HG03159 (cell line): ENCODE results near the gene NUDT16L1.
A peak's percentile ranks its signal among the peaks of the same experiment; 100 is the strongest.

Experiments used
- ATAC-seq: cut with Tn5 transposase; IDR thresholded peaks from one replicate; pipeline ENCODE4 v1.9.1; 2021; ENCODE audit warnings: mild to moderate bottlenecking, moderate library complexity; ENCODE audit not compliant: unreplicated experiment

The NUDT16L1 gene

GRCh38 chr16:4682084-4682591 is 11.2 kb upstream of the NUDT16L1 start:
- ATAC-seq: no peak

DNA sequence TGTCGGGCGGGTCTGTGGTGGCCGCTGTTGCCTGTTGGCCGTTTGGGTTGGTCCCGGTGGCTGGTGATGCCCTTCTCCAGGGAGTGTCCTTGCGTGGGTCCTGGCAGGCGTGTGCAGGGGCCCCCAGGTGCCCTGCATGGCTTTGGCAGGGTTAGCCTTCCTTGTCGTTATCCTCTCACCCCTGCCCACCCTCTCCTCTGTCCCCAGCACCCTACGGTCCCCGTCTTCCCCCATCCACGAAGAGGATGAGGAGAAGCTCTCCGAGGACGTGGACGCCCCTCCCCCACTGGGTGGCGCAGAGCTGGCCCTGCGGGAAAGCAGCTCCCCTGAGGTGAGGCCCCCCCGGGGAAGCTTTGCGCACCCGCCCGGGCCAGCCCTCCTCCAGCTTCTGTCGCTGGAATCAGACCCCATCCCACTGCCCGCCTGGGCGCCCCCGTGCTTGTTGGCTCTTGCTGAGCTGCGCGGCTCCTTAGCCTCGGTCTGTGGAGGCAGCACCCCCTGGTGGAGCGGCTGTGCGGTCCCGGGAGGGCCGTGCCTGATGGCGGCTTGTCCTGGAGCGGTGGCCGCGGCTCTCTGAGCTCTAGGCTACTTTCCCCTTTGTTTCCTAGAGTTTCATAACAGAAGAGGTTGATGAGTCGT is 10.6 kb upstream of the NUDT16L1 start:
- ATAC-seq: no peak

GRCh38 chr16:4683255-4684057 is 9.9 kb upstream of the NUDT16L1 start:
- no peak for ATAC-seq

DNA sequence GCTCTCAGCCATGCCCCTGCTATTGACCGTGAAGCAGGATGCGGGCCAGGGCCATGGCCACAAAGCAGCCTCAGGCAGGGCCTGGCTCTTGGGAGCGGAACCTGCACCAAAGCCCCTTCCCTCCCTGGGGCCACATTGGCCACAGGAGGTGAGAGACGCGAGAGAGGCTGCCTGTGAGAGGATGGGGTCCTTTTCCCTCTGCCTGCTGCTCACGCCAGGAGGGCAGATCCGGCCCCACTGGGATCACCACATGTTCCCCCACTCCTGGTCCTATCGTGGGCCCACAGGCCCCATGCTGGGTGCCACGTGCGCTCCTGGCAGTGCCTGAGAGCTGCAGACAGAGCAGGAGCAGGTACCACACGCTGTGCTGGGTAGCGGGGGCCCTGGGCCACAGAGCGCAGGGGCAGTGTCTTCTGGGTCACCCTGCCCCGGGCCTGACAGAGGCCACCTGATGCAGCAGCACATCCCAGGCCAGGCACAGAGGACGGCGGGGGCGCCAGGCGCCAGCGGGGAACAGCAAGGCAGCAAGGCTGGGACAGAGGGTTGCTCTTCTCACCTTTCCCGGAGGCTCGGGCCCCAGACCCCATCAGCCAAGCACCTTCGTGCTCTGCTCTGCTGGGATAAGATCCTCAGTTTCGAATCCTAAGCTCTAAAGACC is 9.2 kb upstream of the NUDT16L1 start:
- ATAC-seq: no peak

GRCh38 chr16:4684763-4685162 is 8.6 kb upstream of the NUDT16L1 start:
- no peak for ATAC-seq

DNA sequence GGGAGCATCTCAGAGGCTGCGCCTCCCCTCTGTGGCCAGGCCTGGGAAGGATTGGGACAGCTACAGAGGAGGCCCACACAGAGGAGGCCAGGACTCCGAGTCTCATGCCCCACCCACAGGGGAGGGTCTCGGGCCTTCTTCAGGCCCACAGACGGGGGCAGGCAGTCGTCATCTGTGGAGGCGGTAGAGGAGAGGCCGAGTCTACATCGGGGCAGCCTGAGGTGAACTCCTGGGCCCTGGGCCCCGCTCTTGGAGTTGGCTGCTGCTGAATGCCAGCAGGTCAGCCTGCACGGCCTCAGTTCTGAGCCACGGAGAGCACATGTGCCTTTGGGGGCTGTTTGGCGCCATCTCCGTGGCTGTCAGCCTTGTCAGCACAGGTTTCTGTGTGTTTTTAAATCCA is 8.1 kb upstream of the NUDT16L1 start:
- ATAC-seq: no peak

DNA sequence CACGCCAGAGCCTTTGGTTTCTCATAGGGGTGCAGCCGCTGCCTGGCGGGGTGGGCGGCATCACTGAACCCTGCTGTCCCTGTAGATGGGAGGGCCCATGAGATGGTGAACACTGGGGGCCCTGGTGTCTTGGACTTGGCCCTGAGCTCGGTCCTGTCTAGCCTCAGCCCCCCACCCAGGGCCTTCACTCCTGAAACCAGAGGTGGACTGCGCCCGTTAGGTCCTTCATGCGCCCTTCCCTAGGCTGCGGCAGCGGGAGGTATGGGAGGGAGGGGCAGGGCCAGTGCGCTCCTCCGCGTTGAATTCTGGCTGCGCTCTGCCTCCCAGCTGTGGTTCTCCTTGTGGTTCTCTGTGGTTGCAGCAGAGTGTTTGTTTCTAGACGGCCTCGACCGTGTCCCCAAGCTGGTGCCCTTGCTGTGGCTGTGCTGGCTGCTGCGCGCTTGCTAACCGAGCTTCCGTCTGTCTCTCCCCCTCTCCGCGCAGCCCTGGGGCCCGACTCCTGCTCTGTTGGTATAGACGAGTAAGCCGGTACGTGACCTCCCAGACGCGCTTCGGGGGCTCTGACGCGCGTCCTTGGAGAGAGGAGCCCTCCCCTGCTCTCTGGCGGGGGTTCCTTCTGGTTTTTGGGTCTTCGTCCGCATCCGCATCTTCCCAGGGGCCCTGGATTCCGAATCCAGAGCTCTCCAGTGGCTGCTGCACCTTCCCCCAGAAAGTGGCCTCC is 7.4 kb upstream of the NUDT16L1 start:
- no peak for ATAC-seq

DNA sequence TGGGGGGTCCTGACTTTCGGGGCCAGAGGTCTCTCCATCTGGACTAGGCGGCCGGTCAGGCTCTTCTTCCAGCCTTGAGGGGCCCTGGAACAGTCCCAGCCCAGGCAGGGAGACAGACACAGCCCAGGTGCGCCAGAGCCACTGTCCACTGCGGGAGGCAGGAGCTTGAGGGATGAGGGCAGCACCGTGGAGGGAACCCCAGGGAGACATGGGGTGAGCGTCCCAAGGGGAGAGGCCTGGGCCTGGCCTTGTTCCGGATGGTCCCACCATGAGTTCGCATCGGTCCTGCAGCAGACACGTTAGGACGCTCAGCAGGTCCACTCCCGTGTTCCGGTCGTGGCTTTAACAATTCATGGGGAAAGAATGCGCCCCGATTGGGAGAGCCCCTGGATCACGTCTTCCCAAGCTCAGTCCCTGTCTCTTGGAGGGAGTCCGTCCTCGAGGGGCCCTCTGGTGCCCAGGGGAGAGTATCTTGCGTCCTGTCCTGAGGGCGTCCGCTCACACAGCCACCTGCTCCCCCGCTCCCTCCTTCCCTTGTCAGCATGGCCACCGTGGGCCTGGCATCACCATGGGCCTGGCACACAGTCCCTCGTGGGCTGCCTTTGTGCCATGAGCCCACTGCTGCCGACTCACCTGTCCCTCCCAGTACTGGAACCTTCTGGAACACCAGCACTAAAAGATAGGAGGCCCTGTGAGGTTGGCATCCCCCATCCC is 6.7 kb upstream of the NUDT16L1 start:
- no peak for ATAC-seq

DNA sequence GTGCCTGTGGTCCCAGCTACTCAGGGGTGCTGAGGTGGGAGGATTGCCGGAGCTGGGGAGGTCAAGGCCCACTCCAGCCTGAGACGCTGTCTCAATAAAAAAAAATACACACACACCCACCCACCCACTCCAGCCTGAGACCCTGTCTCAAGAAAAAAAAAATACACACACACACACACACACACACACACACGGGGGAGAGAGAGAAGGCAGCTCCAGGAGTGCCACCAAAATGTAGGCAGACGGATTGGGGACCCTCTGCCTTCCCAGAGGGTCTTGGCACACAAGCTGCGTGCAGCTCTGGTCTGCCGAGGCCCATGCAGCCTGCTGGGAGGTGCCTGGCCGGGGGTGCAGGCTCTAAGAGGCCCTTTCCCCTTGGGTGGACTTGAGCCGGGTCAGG is 5.9 kb upstream of the NUDT16L1 start:
- ATAC-seq: no peak

- ATAC-seq: no peak
These were observed 5.3 kb upstream of the NUDT16L1 start for GRCh38 chr16:4687946-4688673.

DNA sequence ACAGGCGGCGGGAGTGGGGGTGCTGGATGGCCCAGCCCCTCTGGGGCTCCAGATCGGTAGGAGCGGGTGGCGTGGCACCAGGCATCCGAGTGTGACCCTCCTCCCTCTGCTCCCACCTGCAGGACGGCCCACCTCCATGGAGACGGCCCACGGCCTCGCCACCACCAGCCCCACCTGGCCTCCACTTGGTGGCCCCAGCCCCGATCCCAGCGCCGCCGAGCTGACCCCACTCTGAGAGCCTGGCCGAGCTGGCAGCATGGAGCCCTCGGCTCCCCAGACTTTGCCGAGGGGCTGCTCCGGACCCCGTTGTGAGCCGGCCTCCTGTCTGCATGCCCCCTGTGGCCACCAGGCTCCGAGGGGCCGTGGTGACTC is 4.7 kb upstream of the NUDT16L1 start:
- no peak for ATAC-seq

- ATAC-seq: no peak
These were observed 4.2 kb upstream of the NUDT16L1 start for GRCh38 chr16:4689091-4689671.

- no peak for ATAC-seq
These were observed 3.3 kb upstream of the NUDT16L1 start for GRCh38 chr16:4689864-4690704.

- ATAC-seq: no peak
These were observed 2.3 kb upstream of the NUDT16L1 start for GRCh38 chr16:4690946-4691665.

DNA sequence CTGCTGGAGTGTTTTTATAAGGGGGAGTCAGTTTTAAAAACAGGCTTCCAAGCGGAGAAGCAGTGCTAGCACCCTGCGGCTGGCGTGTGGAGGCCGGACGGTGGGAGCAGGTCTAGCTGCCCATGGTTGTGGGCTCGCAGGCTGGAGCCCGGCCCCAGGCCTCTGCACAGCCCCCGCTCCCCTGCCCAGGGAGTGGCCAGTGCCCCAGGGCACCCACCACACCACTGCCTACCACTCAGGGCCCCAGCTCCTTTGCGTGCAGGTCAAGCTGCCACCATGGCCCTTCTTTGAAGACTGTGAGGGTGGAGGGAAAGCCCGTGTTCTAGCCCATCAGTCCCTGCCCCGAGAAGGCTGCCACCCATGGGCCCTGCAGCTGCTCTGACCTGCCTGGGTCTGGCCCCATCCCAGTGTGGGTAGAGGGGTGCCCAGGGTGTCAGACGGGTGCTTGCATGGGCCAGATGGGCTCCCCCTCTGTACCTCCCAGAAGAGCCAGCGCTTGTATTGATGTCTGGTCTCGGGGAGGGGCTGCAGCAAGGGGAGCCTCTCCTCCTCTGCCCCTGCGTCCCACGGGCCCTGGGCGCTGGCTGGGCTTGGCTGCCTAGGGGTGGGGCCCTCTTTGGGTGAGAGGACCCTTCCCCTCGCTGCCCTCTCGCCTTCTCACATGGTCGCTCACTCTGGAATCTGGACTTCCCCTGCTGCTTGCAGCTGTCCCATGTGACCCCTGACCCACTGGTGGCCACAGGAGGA is 1.5 kb upstream of the NUDT16L1 start:
- no peak for ATAC-seq

- peak; percentile 10 for ATAC-seq
These were observed 684 bp upstream of the NUDT16L1 start for GRCh38 chr16:4692460-4693295.
